ENCODE data around the gene HLA-DQA1.

- no peak for TF ChIP-seq CTCF (IDR thresholded peaks at IDR 0.05)
- no peak for TF ChIP-seq POLR2A (IDR thresholded peaks at IDR 0.05)
These were observed 27.8 kb upstream of the HLA-DQA1 start for GRCh38 chr6:32609391-32609730.
